ENCODE results near the gene NGEF.

DNA sequence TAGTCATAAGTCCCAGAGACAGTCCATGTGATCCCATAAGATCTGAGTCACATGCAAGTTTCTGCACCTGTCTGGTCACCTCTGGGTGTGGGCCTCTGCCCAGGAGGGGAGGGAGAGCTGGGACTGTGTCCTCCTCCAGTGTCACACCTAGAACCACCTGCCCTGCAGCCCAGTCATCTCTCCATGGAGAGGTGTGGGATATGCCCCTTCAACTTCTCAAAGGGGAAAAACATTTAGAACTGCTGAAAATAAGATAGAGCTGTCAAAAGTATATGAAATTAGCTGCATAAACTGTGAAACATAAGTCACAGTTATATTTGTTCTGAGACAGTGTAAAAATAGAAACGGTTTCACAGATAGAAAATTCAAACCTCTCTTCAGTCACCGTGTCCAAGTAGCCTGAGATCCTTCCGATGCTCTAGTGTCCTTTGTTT is 55.4 kb downstream of the NGEF start:
- TF ChIP-seq POLR2AphosphoS5 (IDR thresholded peaks at IDR 0.05) (no peak), POLR2A (IDR thresholded peaks at IDR 0.05) (no peak), EP300 (IDR thresholded peaks at IDR 0.05; ENCODE audit: low read depth) (no peak)

Measured in transverse colon (tissue), 3 donors.